AML-193 (cell line): ENCODE results near the gene SH3BGRL2.

ENCODE experiments used
- DNase-seq, 2 experiments: peaks; one replicate each; lab custom pipeline; 2025; lab: John Stamatoyannopoulos, UW

The SH3BGRL2 gene

GRCh38 chr6:79630883-79631692 lies at the start of gene SH3BGRL2:
Gene SH3BGRL2 (plus strand): TSS chr6:79631329. CDS start chr6:79631462, 133 bp downstream.
- DNase-seq, result no peak

- DNase-seq, result no peak
These were observed 46.8 kb upstream of the SH3BGRL2 start for GRCh38 chr6:79584332-79584731.

- peak in 1 of 2 experiments; percentile 25 for DNase-seq
These were observed 44.6 kb upstream of the SH3BGRL2 start for GRCh38 chr6:79586548-79586947.

- DNase-seq, result no peak
These were observed 41.4 kb upstream of the SH3BGRL2 start for GRCh38 chr6:79589701-79590100.

- no peak for DNase-seq
These were observed 34.0 kb upstream of the SH3BGRL2 start for GRCh38 chr6:79597155-79597554.

GRCh38 chr6:79598012-79598411 lies 33.1 kb upstream of the SH3BGRL2 start:
- no peak for DNase-seq

GRCh38 chr6:79599725-79600259 lies 31.3 kb upstream of the SH3BGRL2 start:
- DNase-seq, result no peak

GRCh38 chr6:79600313-79600712 lies 30.8 kb upstream of the SH3BGRL2 start:
- no peak for DNase-seq

- DNase-seq, result no peak
These were observed 30.1 kb upstream of the SH3BGRL2 start for GRCh38 chr6:79600812-79601609.

- no peak for DNase-seq
These were observed 28.3 kb upstream of the SH3BGRL2 start for GRCh38 chr6:79602859-79603258.

GRCh38 chr6:79604583-79605037 lies 26.5 kb upstream of the SH3BGRL2 start:
- DNase-seq, result no peak

GRCh38 chr6:79605061-79605460 lies 26.1 kb upstream of the SH3BGRL2 start:
- DNase-seq, result no peak

GRCh38 chr6:79605968-79606764 lies 25.0 kb upstream of the SH3BGRL2 start:
- no peak for DNase-seq

GRCh38 chr6:79607000-79607399 lies 24.1 kb upstream of the SH3BGRL2 start:
- DNase-seq, result no peak

GRCh38 chr6:79608334-79609224 lies 22.6 kb upstream of the SH3BGRL2 start:
- DNase-seq, result no peak

GRCh38 chr6:79609225-79609595 lies 21.9 kb upstream of the SH3BGRL2 start:
- DNase-seq, result no peak

- no peak for DNase-seq
These were observed 20.7 kb upstream of the SH3BGRL2 start for GRCh38 chr6:79610306-79611009.

GRCh38 chr6:79612457-79612856 lies 18.7 kb upstream of the SH3BGRL2 start:
- DNase-seq, result no peak

- no peak for DNase-seq
These were observed 18.2 kb upstream of the SH3BGRL2 start for GRCh38 chr6:79612918-79613317.

GRCh38 chr6:79613912-79614311 lies 17.2 kb upstream of the SH3BGRL2 start:
- DNase-seq, result no peak
